PC-9 (cell line): Measurements from ENCODE around the gene LIPG. TPM values are rescaled to one million over a fixed set of nuclear protein-coding genes. Genes with fewer than 3 reads are reported as not detected.
"Not testable (repeated sequence)": the region's sequence is repeated elsewhere in the genome, so short reads cannot be mapped to it uniquely, and the experiment has no call there.

Experiments
- Bru-seq: library from RNA; stranded (reverse); fragments of 400-500 nt; gene quantifications from one replicate; lab custom pipeline; 2021; lab: Mats Ljungman, UMichigan
- BruChase-seq, 2 experiments: library from RNA; stranded (reverse); fragments of 400-500 nt; gene quantifications; one replicate each; lab custom pipeline; 2021; lab: Mats Ljungman, UMichigan
- BruUV-seq: library from RNA; stranded (reverse); fragments of 400-500 nt; replicated peaks from 2 replicates; lab custom pipeline; 2021; lab: Mats Ljungman, UMichigan
- CTCF ChIA-PET: fragments of 300-600 bp; sonication (Branson Sonifier 250); formaldehyde crosslinking; loops from one replicate; lab custom pipeline; 2022; ENCODE audit warnings: antibody characterized with exemption; lab: Charles Lee
- POLR2A ChIA-PET: fragments of 300-600 bp; sonication (Branson Sonifier 250); formaldehyde crosslinking; loops from one replicate; lab custom pipeline; 2022; ENCODE audit warnings: antibody characterized with exemption; ENCODE audit not compliant: unreplicated experiment; lab: Charles Lee
- DNase-seq, 2 experiments: peaks; one replicate each; pipeline versions ENCODE4 v3.0.0 to v3.0.0-alpha.2; 2015 to 2022; ENCODE audit warnings: mixed read lengths in 1 of 2
- H2AFZ ChIP-seq: fragments of 200-600 bp; sonication (generic); 2 replicates; pipeline ENCODE4 v1.8.1; 2017; ENCODE audit warnings: antibody characterized with exemption
- H3F3A ChIP-seq: fragments of 200-600 bp; sonication (generic); 2 replicates; pipeline ENCODE4 v1.8.1; 2017; ENCODE audit warnings: antibody characterized with exemption, mild to moderate bottlenecking, low read depth; ENCODE audit not compliant: insufficient read depth
- H3K27ac ChIP-seq: fragments of 200-600 bp; sonication (generic); 2 replicates; pipeline ENCODE4 v1.6.1; 2016; ENCODE audit warnings: mixed run types
- H3K27me3 ChIP-seq: fragments of 200-600 bp; sonication (generic); 2 replicates; pipeline ENCODE4 v1.6.1; 2016; ENCODE audit warnings: low read depth, mixed run types; ENCODE audit not compliant: insufficient read depth
- H3K36me3 ChIP-seq: fragments of 200-600 bp; sonication (generic); 2 replicates; pipeline ENCODE4 v1.6.1; 2016; ENCODE audit warnings: low read depth, mixed run types
- H3K4me1 ChIP-seq: fragments of 200-600 bp; sonication (generic); replicated peaks from 2 replicates; pipeline ENCODE4 v1.6.1; 2016; ENCODE audit warnings: mixed run types; ENCODE audit not compliant: insufficient read depth
- H3K4me2 ChIP-seq: fragments of 200-600 bp; sonication (generic); 2 replicates; pipeline ENCODE4 v1.6.1; 2017; ENCODE audit warnings: mixed run types
- H3K4me3 ChIP-seq: fragments of 200-600 bp; sonication (generic); 2 replicates; pipeline ENCODE4 v1.6.1; 2016; ENCODE audit warnings: mixed run types
- H3K79me2 ChIP-seq: fragments of 200-600 bp; sonication (generic); 2 replicates; pipeline ENCODE4 v1.6.1; 2017; ENCODE audit warnings: low read depth, mixed run types
- H3K9me2 ChIP-seq: fragments of 200-600 bp; sonication (generic); 2 replicates; pipeline ENCODE4 v1.8.1; 2017; ENCODE audit warnings: mild to moderate bottlenecking; ENCODE audit not compliant: insufficient read depth
- H3K9me3 ChIP-seq: fragments of 200-600 bp; sonication (generic); 2 replicates; pipeline ENCODE4 v1.8.1; 2016; ENCODE audit warnings: low read depth; ENCODE audit not compliant: insufficient read depth
- H4K20me1 ChIP-seq: fragments of 200-600 bp; sonication (generic); 2 replicates; pipeline ENCODE4 v1.8.1; 2017; ENCODE audit not compliant: insufficient read depth
- EZH2 ChIP-seq: fragments of 200-600 bp; sonication (generic); IDR thresholded peaks from 2 replicates; pipeline ENCODE4 v1.8.0; 2017; ENCODE audit warnings: antibody characterized with exemption, low read depth
- intact Hi-C: fragments of 100-400 bp; cut with micrococcal nuclease; formaldehyde crosslinking; loops from one replicate; pipeline ENCODE4 v1.10.0; 2022; ENCODE audit not compliant: unreplicated experiment
- long read RNA-seq: library from polyadenylated mRNA; stranded (forward); transcript quantifications from one replicate; pipeline ENCODE4 v2.0.0, GENCODE V29; 2022
- total RNA-seq: library from RNA; stranded (reverse); gene quantifications from 2 replicates; pipeline ENCODE4 v1.2.3, GENCODE V29; 2021
- TF ChIP-seq, protein P1 (sequence below): fragments of 200-600 bp; sonication (generic); conservative IDR thresholded peaks from 2 replicates; pipeline ENCODE4 v1.6.1; 2017; ENCODE audit warnings: mixed run types, antibody characterized with exemption, mild to moderate bottlenecking, moderate library complexity

Gene LIPG
- total RNA-seq (22.7 and 30.9 TPM in 2 replicates), Bru-seq, nascent RNA (percentile 72 among the genes with signal in this experiment), BruChase-seq, experiment 1, labeled RNA remaining after a 2-hour chase (percentile 76 among the genes with signal in this experiment), BruChase-seq, experiment 2, labeled RNA remaining after a 6-hour chase (percentile 86 among the genes with signal in this experiment)
- long read RNA-seq, full-length matches to known transcripts: 10 of 14 reads
- long read RNA-seq, partial matches to known transcripts: 3 of 14 reads
- long read RNA-seq, other reads (novel, unspliced or antisense): 1 of 14 reads

DNA sequence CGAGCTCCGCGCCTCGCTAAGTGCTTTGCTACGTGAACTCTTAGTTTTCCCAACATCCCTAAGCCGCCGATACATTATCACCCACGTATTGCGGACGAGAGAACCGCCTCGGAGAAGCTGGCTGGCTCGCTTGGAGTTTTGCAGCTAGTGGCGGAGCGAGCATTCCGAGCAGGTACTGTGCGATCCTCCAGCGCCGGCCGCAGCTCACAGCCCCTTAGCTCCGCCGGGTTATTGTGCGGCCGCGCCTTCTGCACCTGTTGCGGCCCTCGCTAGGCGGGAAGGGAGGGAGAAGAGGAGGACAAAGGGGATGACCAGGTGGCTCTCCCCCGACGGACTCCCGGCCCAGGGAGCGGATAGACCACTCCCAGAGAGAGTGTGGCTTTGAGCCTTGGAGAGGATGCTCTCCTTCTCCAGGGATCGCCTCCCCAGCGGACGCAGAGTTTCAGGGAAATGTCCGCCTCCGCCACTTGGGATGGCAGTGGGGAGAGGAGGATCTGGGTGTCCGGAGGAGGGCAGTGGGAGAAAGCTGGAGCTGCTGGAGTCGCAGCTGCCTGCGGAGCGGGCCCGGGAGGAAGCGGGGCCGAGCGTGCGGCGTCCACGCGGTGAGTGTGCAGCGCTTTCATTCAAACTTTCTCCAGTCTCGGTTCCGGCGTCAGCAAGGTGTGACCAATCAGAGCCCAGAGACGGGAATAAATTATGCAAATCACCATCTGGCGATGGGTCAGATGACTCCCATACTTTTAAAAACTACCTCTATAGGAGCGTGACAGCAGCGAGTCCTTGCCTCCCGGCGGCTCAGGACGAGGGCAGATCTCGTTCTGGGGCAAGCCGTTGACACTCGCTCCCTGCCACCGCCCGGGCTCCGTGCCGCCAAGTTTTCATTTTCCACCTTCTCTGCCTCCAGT, at the start of gene LIPG:
Gene LIPG (plus strand): TSS at position 769 of the 905 bp plus-strand sequence. CDS start 252 bp downstream, outside the sequence.
- H3K4me2 ChIP-seq: peak within 1 kb of the TSS; percentile 97
- peaks cover 18% of the 10 kb centered on the region; the same call in 1 of the 2 replicates for H3F3A ChIP-seq
- no peak for TF ChIP-seq EZH2
- TF ChIP-seq, protein P1, sequence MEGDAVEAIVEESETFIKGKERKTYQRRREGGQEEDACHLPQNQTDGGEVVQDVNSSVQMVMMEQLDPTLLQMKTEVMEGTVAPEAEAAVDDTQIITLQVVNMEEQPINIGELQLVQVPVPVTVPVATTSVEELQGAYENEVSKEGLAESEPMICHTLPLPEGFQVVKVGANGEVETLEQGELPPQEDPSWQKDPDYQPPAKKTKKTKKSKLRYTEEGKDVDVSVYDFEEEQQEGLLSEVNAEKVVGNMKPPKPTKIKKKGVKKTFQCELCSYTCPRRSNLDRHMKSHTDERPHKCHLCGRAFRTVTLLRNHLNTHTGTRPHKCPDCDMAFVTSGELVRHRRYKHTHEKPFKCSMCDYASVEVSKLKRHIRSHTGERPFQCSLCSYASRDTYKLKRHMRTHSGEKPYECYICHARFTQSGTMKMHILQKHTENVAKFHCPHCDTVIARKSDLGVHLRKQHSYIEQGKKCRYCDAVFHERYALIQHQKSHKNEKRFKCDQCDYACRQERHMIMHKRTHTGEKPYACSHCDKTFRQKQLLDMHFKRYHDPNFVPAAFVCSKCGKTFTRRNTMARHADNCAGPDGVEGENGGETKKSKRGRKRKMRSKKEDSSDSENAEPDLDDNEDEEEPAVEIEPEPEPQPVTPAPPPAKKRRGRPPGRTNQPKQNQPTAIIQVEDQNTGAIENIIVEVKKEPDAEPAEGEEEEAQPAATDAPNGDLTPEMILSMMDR: no peak
- peak; percentile 69 to 94 for DNase-seq
- peak within 1 kb of the TSS; percentile 86 for H3K27ac ChIP-seq
- peak within 1 kb of the TSS; percentile 83 for H3K4me3 ChIP-seq
- H3K4me1 ChIP-seq: peaks cover 19% of the 10 kb centered on the region
- H3K79me2 ChIP-seq: peaks cover 31% of the 10 kb centered on the region
- no peaks in the 10 kb centered on the region for H4K20me1 ChIP-seq
- intact Hi-C loops: loop anchor here (1.0 to 5.0 kb wide), 6 partner anchors 51 to 297 kb away; no protein-coding TSS in a partner anchor
- ChIA-PET POLR2A (interaction anchor here (0.7 kb wide), 1 partner anchor 177 kb away, joined by 4 read pairs; no protein-coding TSS in a partner anchor), CTCF (interaction anchor here (0.6 kb wide), 2 partner anchors 88 to 324 kb away, joined by 3 to 4 read pairs; no protein-coding TSS in a partner anchor)
- H3K9me2 ChIP-seq: no peaks in the 10 kb centered on the region
- peaks cover 9% of the 10 kb centered on the region for H3K36me3 ChIP-seq
- TSS peak; percentile 73 for BruUV-seq
- H3K9me3 ChIP-seq: no peaks in the 10 kb centered on the region
- H2AFZ ChIP-seq: peak within 1 kb of the TSS; percentile 83
- H3K27me3 ChIP-seq: no peaks in the 10 kb centered on the region

DNA sequence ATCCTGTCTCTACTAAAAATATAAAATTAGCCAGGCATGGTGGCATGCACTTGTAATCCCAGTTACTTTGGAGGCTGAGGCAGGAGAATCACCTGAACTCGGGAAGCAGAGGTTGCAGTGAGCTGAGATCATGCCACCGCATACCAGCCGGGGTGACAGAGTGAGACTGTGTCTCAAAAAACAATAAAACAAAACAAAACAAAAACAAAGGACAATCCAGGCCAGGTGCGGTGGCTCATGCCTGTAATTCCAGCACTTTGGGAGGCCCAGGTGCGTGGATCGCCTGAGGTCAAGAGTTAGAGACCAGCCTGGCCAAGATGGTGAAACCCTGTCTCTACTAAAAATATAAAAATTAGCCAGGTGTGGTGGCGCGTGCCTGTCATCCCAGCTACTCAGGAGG, 49.0 kb upstream of the LIPG start:
- H3K9me3 ChIP-seq, POLR2A ChIA-PET, H3K27me3 ChIP-seq, H3K4me1 ChIP-seq, H2AFZ ChIP-seq, H3K4me3 ChIP-seq, DNase-seq, H3F3A ChIP-seq, H3K27ac ChIP-seq, H3K4me2 ChIP-seq, CTCF ChIA-PET, H3K9me2 ChIP-seq, H4K20me1 ChIP-seq, H3K36me3 ChIP-seq, H3K79me2 ChIP-seq, BruUV-seq: not testable (repeated sequence)
- intact Hi-C loops: loop anchor here (5.0 kb wide), 1 partner anchor 844 kb away; no protein-coding TSS in a partner anchor

DNA sequence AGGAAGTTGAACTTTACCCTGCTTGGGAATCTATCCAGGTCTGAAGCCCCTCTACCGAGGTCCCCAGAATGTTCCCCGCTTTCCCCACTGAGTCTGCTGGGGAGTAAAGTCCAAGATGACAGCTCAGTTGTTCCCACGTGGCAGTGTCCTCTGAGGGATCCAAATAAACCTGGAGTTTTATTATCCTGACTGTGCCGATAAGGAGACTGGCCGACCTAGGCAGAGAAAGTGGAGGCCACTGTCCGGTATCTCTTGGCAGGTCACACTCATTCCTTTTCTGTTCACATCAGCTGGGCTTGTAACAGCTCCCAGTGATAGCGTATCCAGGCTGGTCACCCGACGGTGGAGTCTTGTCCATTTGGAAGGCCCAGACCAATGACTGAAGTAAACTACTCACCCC, 47.3 kb upstream of the LIPG start:
- H3K9me3 ChIP-seq: no peaks in the 10 kb centered on the region
- POLR2A ChIA-PET: no interaction called here
- CTCF ChIA-PET: no interaction called here
- H2AFZ ChIP-seq: no peak overlapping the region
- intact Hi-C loops: loop anchor here (5.0 kb wide), 1 partner anchor 843 kb away; no protein-coding TSS in a partner anchor
- H3F3A ChIP-seq: no peaks in the 10 kb centered on the region
- no peak overlapping the region for H3K4me2 ChIP-seq
- no peaks in the 10 kb centered on the region for H3K9me2 ChIP-seq
- no peaks in the 10 kb centered on the region for H3K79me2 ChIP-seq
- no peaks in the 10 kb centered on the region for H3K36me3 ChIP-seq
- TF ChIP-seq, protein P1: no peak
- TF ChIP-seq EZH2: no peak
- no TSS peak for BruUV-seq
- H3K27ac ChIP-seq: no peak overlapping the region
- H3K4me3 ChIP-seq: no peak overlapping the region
- H3K27me3 ChIP-seq: no peaks in the 10 kb centered on the region
- no peaks in the 10 kb centered on the region for H4K20me1 ChIP-seq
- no peaks in the 10 kb centered on the region for H3K4me1 ChIP-seq
- no peak for DNase-seq

DNA sequence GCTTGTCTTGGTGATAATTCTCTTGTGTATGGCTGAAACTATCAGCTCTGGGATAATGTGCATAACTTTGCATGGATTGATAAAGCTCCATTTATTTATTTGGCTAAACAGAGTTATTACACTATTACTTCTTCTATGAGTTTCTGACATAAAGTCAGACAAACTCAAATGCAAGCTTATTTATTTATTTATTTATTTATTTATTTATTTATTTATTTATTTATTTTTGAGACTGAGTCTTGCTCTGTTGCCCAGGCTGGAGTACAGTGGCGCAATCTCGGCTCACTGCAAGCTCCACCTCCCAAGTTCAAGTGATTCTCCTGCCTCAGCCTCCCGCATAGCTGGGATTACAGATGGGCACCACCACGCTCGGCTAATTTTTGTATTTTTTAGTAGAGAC, 46.9 kb upstream of the LIPG start:
- H3K27ac ChIP-seq, H3K4me1 ChIP-seq, BruUV-seq, H2AFZ ChIP-seq, POLR2A ChIA-PET, H3F3A ChIP-seq, CTCF ChIA-PET, H3K27me3 ChIP-seq, H3K9me3 ChIP-seq, intact Hi-C loops, H4K20me1 ChIP-seq, DNase-seq, H3K36me3 ChIP-seq, H3K4me3 ChIP-seq, H3K9me2 ChIP-seq, H3K79me2 ChIP-seq, H3K4me2 ChIP-seq: not testable (repeated sequence)
